ENCODE data around the gene TLL1.

Gene TLL1

GRCh38 chr4:165872461-165873297 is at the start of gene TLL1:
TSS of gene TLL1 (plus strand) at chr4:165873237. CDS start at chr4:165873905, 668 bp downstream.
- DNase-seq (ENCODE audit: low spot score), result no peak

- no peak for DNase-seq (ENCODE audit: low spot score)
Measured at GRCh38 chr4:165826166-165826565, 46.9 kb upstream of the TLL1 start.

- no peak for DNase-seq (ENCODE audit: low spot score)
Measured at GRCh38 chr4:165827018-165827417, 46.0 kb upstream of the TLL1 start.

- no peak for DNase-seq (ENCODE audit: low spot score)
Measured at GRCh38 chr4:165828928-165829327, 44.1 kb upstream of the TLL1 start.

GRCh38 chr4:165834116-165834515 is 38.9 kb upstream of the TLL1 start:
- DNase-seq (ENCODE audit: low spot score), result no peak

- DNase-seq (ENCODE audit: low spot score), result no peak
Measured at GRCh38 chr4:165838575-165838974, 34.5 kb upstream of the TLL1 start.

- DNase-seq (ENCODE audit: low spot score), result no peak
Measured at GRCh38 chr4:165839615-165840333, 33.3 kb upstream of the TLL1 start.

- no peak for DNase-seq (ENCODE audit: low spot score)
Measured at GRCh38 chr4:165842684-165843083, 30.4 kb upstream of the TLL1 start.

- no peak for DNase-seq (ENCODE audit: low spot score)
Measured at GRCh38 chr4:165844161-165844560, 28.9 kb upstream of the TLL1 start.

GRCh38 chr4:165851256-165851655 is 21.8 kb upstream of the TLL1 start:
- DNase-seq (ENCODE audit: low spot score), result no peak

- no peak for DNase-seq (ENCODE audit: low spot score)
Measured at GRCh38 chr4:165855191-165855590, 17.8 kb upstream of the TLL1 start.

GRCh38 chr4:165861363-165861762 is 11.7 kb upstream of the TLL1 start:
- DNase-seq (ENCODE audit: low spot score), result no peak

- DNase-seq (ENCODE audit: low spot score), result no peak
Measured at GRCh38 chr4:165864271-165864670, 8.8 kb upstream of the TLL1 start.

- DNase-seq (ENCODE audit: low spot score), result no peak
Measured at GRCh38 chr4:165866019-165866650, 6.9 kb upstream of the TLL1 start.

- DNase-seq (ENCODE audit: low spot score), result no peak
Measured at GRCh38 chr4:165867961-165868360, 5.1 kb upstream of the TLL1 start.

- DNase-seq (ENCODE audit: low spot score), result no peak
Measured at GRCh38 chr4:165873298-165874071, 448 bp downstream of the TLL1 start.

GRCh38 chr4:165874072-165874790 is 1.2 kb downstream of the TLL1 start:
- no peak for DNase-seq (ENCODE audit: low spot score)

- no peak for DNase-seq (ENCODE audit: low spot score)
Measured at GRCh38 chr4:165874791-165875371, 1.8 kb downstream of the TLL1 start.

GRCh38 chr4:165875446-165875845 is 2.4 kb downstream of the TLL1 start:
- DNase-seq (ENCODE audit: low spot score), result no peak

GRCh38 chr4:165877286-165877685 is 4.2 kb downstream of the TLL1 start:
- DNase-seq (ENCODE audit: low spot score), result no peak

- DNase-seq (ENCODE audit: low spot score), result no peak
Measured at GRCh38 chr4:165879641-165880040, 6.6 kb downstream of the TLL1 start.

All from CD4-positive, alpha-beta T cell treated with Interleukin-15 for 4 hours (primary cell).